DMS79 (cell line): ENCODE data around the gene KCNG4.
A peak's percentile ranks its signal among the peaks of the same experiment; 100 is the strongest.

ENCODE experiments used
- DNase-seq: peaks from one replicate; lab custom pipeline; 2025; lab: John Stamatoyannopoulos, UW

The KCNG4 gene

GRCh38 chr16:84239909-84240308 lies at the start of gene KCNG4:
Gene KCNG4 (minus strand): TSS chr16:84240012. CDS start chr16:84237485, 2,527 bp downstream.
- no peak for DNase-seq

- DNase-seq: no peak
These were observed 49.1 kb upstream of the KCNG4 start for GRCh38 chr16:84288902-84289301.

- no peak for DNase-seq
These were observed 46.9 kb upstream of the KCNG4 start for GRCh38 chr16:84286578-84287240.

- no peak for DNase-seq
These were observed 44.4 kb upstream of the KCNG4 start for GRCh38 chr16:84284154-84284722.

- DNase-seq: no peak
These were observed 43.7 kb upstream of the KCNG4 start for GRCh38 chr16:84283314-84284153.

- no peak for DNase-seq
These were observed 42.7 kb upstream of the KCNG4 start for GRCh38 chr16:84282533-84282932.

GRCh38 chr16:84281074-84281473 lies 41.3 kb upstream of the KCNG4 start:
- no peak for DNase-seq

GRCh38 chr16:84279881-84280280 lies 40.1 kb upstream of the KCNG4 start:
- DNase-seq: no peak

GRCh38 chr16:84278968-84279367 lies 39.2 kb upstream of the KCNG4 start:
- DNase-seq: no peak

GRCh38 chr16:84278333-84278732 lies 38.5 kb upstream of the KCNG4 start:
- no peak for DNase-seq

- no peak for DNase-seq
These were observed 37.5 kb upstream of the KCNG4 start for GRCh38 chr16:84277244-84277823.

GRCh38 chr16:84275585-84276151 lies 35.9 kb upstream of the KCNG4 start:
- no peak for DNase-seq

- DNase-seq: no peak
These were observed 34.7 kb upstream of the KCNG4 start for GRCh38 chr16:84274515-84274914.

GRCh38 chr16:84272740-84273320 lies 33.0 kb upstream of the KCNG4 start:
- no peak for DNase-seq

- no peak for DNase-seq
These were observed 32.1 kb upstream of the KCNG4 start for GRCh38 chr16:84271866-84272265.

- DNase-seq: no peak
These were observed 31.2 kb upstream of the KCNG4 start for GRCh38 chr16:84271037-84271436.

GRCh38 chr16:84270531-84270930 lies 30.7 kb upstream of the KCNG4 start:
- DNase-seq: no peak

GRCh38 chr16:84270071-84270470 lies 30.3 kb upstream of the KCNG4 start:
- DNase-seq: no peak

- DNase-seq: peak; percentile 67
These were observed 28.7 kb upstream of the KCNG4 start for GRCh38 chr16:84268291-84269040.

- DNase-seq: no peak
These were observed 27.6 kb upstream of the KCNG4 start for GRCh38 chr16:84267380-84267779.

- DNase-seq: no peak
These were observed 26.6 kb upstream of the KCNG4 start for GRCh38 chr16:84266451-84266850.
